GM10266 (cell line): Measurements from ENCODE around the gene DNAJB6.
A peak's percentile ranks its signal among the peaks of the same experiment; 100 is the strongest.
"Not testable (repeated sequence)": the region's sequence is repeated elsewhere in the genome, so short reads cannot be mapped to it uniquely, and the experiment has no call there.

Experiments
- DNase-seq: peaks from one replicate; pipeline ENCODE4 v3.0.0; 2012; ENCODE audit errors: extremely low spot score
- TF ChIP-seq, protein P1 (sequence below): IDR thresholded peaks from 2 replicates; pipeline ENCODE4 v1.5.1; 2012; ENCODE audit warnings: mild to moderate bottlenecking, low read depth; ENCODE audit not compliant: control insufficient read depth, insufficient read depth; ENCODE audit errors: missing control alignments

Gene DNAJB6

DNA sequence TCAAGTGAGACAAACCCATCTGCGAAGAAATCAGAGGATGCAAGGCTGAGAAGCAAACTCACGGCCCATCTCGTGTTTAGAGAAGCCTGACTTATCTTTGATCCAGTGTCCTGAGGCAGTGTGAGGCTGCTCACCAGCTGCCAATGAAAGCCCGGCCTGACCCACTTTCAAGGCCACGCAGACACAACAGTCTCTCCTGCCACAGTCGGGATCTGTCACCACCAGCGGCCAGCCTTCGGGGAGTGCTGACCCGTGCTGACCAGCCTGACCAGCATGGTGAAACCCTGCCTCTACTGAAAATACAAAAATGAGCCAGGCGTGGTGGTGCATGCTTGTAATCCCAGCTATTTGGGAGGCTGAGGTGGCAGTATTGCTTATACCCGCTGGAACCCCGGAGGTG lies 7.4 kb upstream of the DNAJB6 start:
- TF ChIP-seq, protein P1, sequence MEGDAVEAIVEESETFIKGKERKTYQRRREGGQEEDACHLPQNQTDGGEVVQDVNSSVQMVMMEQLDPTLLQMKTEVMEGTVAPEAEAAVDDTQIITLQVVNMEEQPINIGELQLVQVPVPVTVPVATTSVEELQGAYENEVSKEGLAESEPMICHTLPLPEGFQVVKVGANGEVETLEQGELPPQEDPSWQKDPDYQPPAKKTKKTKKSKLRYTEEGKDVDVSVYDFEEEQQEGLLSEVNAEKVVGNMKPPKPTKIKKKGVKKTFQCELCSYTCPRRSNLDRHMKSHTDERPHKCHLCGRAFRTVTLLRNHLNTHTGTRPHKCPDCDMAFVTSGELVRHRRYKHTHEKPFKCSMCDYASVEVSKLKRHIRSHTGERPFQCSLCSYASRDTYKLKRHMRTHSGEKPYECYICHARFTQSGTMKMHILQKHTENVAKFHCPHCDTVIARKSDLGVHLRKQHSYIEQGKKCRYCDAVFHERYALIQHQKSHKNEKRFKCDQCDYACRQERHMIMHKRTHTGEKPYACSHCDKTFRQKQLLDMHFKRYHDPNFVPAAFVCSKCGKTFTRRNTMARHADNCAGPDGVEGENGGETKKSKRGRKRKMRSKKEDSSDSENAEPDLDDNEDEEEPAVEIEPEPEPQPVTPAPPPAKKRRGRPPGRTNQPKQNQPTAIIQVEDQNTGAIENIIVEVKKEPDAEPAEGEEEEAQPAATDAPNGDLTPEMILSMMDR, result no peak
- DNase-seq, result no peak

GRCh38 chr7:157330567-157330966 lies 6.2 kb upstream of the DNAJB6 start:
- not testable (repeated sequence) for DNase-seq

GRCh38 chr7:157331049-157331448 lies 5.8 kb upstream of the DNAJB6 start:
- DNase-seq, result not testable (repeated sequence)

DNA sequence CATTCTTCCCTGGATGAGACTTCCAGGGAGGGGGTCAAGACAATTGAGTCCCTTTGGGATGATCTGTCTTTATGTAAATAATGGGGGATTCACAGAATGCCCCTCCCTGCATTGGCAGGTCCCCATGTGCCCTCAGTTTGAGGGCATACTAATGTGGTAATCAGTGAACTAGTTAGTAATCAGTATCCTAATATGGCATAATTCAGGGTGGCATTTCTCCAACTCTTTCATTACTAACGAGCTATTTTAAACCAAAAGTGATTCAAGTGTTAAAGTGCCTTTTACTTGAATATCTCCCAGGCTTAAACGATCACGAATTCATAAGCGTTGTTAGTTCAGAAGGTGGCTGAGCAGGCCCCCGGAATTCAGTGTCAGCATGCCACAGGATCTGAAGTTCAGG lies 1.6 kb upstream of the DNAJB6 start:
- DNase-seq, result no peak
- TF ChIP-seq, protein P1, result no peak

DNA sequence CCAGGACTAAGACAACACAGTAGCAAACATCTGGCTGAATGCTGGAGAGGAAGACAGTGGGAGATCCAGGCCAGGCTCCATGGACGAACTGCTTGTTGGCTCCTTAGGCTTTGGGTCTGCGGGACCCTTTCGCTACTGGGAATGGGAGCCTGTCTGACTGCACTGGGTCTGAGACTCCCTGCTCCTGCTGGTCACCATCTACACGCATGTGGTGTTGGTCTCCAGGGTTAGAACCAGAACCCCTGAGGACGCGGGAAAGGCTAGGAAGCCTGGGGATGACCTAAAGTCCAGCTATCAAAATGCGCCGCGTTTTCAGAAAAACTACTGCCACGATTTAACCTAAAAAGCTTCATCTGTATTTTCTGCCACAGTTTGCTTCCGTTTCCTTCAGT lies 817 bp upstream of the DNAJB6 start:
- no peak for DNase-seq
- TF ChIP-seq, protein P1, result no peak

GRCh38 chr7:157337316-157338149 lies 729 bp downstream of the DNAJB6 start:
- TF ChIP-seq, protein P1, result no peak
- DNase-seq, result peak; percentile 88

DNA sequence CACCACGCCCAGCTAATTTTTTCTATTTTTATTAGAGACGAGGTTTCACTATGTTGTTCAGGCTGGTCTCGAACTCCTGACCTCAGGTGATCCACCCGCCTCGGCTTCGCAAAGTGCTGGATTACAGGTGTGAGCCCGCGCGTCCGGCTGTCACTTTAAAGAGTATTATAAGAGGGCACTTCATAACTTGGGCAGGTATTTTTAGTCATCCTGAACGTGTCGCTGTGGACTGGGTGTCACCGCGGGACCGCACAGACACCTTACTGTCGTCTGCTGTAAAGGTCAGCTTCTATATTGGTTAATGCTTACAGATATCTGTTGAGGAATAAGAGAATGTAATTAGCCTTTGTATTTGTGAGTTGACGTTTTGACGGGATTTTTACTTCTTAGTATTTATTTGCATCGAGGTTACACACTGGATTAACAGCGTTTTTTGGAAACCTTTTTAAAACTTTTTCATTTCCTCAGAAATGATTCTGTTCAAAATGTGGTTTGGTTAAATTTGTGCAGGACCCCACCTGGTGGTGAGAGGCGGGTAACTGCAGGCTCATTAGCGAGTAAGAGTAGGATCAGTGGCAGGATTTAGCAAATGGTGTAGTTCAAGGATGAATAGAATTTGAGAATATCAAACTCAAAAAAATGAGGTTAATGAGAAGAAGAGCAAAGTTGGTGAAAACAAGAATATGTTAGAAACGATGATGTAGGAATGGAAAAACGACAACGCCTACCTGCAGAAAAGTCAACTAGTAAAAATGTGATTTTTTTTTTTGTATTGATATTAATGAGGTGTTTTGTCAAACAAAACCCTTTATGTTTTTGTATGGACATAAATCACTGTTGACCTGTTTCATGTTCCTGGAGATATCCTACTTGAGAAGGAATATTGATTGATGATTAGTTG lies 3.2 kb downstream of the DNAJB6 start:
- TF ChIP-seq, protein P1, result peak; percentile 84
- peak; percentile 80 for DNase-seq
